HG02678 (cell line): ENCODE measurements around the gene MCTS1.
"Not testable (repeated sequence)": the region's sequence is repeated elsewhere in the genome, so short reads cannot be mapped to it uniquely, and the experiment has no call there.

Source experiments
- ATAC-seq: cut with Tn5 transposase; IDR thresholded peaks from one replicate; pipeline ENCODE4 v1.9.1; 2021; ENCODE audit warnings: mild to moderate bottlenecking, moderate library complexity; ENCODE audit not compliant: unreplicated experiment

The MCTS1 gene, protein sequence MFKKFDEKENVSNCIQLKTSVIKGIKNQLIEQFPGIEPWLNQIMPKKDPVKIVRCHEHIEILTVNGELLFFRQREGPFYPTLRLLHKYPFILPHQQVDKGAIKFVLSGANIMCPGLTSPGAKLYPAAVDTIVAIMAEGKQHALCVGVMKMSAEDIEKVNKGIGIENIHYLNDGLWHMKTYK

DNA sequence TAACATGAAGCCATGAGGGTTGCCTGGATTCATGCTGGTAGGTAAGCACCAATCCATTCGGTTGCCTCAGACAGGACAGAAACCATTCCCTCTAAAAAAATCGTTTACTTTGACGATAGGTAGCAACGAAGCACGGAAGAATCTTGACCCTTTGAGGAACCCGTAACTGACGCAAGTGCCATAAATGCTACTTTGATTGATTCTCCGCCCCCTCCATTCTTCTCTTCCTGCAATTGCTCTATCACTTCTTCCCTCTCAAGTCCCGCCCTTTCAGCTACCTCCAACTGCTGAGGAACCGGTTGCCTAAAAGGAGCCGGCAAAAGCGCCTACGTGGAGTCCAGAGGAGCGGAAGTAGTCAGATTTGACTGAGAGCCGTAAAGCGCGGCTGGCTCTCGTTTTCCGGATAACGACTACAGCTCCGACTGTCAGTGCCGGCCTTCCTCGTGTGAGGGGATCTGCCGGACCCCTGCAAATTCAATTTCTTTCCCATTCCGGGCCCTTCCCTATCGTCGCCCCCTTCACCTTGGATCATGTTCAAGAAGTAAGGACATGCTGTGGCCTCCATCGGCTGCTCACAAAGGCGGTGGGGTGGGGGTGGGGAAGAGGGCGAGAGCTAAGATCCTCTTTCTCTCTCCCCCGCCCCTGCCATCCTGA lies at the start of gene MCTS1:
Gene MCTS1 (plus strand): TSS at position 395 of the 654 bp plus-strand sequence. CDS start 136 bp downstream, at position 531.
- ATAC-seq = peak; percentile 91

DNA sequence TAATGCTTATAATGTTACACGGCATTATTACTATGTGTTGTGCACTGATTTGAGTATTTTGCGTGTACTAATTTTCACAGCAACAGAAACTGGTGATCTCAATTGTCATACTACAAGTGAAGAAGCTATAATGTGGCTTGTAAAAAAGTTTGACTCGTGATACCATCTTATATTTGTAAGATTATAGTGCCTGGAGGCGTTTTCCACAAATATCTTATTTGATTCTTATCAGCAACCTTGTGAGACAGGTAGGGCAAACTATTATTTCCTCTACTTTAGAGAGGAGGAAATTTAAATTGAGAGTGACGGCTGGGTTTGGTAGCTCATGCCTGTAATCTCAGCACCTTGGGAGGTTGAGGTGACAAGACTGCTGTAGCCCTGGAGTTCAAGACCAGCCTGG lies 47.6 kb upstream of the MCTS1 start:
- no peak for ATAC-seq

DNA sequence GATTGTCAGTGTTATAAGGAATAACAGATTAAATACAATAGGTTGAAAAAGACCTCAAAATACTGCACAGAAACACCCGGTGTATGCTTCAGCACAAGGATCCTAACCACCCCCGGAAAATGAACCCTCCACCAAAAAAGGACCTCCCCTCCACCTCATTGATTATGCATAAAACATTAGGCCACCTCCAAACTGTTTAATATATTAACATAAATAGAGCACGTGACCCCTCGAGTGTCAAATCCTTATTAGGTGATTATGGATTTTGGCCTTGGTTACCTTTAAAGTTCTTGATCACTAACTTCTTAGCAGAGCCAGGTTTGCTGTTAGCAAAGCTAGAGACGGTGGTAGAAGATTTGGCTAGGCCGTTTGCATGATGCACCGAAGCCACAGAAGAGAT lies 44.1 kb upstream of the MCTS1 start:
- no peak for ATAC-seq

DNA sequence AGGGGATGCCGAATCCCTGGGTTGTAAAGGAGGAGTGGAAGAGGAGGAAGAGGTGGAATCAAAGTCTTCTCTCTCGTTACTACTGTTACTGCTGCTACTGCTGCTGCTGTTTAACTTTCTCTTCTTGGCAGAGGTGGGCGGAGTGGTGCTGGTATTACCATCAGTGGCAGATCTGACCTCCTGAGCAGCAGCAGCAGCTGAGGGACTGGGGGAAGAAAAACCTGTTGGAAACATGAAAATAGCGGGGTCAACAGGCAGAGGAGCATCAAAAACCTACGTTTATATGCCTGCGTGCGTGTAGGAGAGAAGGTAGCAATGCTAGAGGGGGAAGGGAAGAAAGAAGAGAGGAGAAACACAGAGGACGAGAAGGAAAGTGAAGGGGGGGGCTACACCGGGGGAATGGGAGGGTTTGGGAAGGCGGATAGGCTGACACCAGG lies 43.5 kb upstream of the MCTS1 start:
- peak; percentile 38 for ATAC-seq

DNA sequence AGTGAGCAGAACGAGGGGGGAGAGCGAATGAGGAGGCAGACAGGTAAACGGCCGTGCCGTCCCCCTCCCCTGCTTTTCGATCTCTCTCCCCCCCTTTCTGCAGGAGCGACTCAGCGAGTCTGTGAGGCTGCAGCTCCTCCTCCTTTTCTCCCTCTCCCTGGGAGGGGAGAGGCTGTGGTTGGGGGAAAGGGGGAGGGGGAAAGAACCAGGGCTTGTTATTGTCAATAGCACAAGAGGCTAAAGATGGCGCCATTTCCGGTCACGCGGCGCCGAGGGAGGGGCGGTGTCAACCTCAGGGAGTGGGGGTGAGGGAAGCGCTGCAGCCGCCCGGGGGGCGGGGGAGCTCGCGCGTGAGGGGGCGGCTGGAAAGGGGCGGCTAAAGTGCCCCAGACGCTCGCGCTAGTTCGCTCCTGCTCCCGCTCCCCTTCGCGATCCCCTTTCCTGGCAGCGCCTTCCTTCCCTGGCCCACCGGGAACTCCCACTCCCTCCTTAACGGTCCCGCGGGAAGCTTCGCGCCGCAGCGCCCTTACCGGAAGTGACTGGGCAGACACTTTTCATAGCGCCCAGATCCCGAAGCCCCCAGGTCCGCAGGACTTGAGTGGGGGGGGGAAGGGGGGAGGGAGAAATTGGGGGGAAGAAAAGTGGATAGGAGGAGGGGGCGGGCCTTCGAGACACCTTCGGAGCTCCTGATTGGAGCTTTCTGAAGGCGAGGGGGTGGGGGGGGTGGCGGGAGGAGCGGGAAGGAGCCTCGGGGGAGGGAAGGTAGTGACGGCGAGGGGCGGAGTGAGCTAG lies 42.9 kb upstream of the MCTS1 start, which contains the start of gene CUL4B:
Gene CUL4B (minus strand): TSS at position 121 of the 792 bp plus-strand sequence. CDS start 324 bp downstream, outside the sequence.
- ATAC-seq = peak; percentile 79

DNA sequence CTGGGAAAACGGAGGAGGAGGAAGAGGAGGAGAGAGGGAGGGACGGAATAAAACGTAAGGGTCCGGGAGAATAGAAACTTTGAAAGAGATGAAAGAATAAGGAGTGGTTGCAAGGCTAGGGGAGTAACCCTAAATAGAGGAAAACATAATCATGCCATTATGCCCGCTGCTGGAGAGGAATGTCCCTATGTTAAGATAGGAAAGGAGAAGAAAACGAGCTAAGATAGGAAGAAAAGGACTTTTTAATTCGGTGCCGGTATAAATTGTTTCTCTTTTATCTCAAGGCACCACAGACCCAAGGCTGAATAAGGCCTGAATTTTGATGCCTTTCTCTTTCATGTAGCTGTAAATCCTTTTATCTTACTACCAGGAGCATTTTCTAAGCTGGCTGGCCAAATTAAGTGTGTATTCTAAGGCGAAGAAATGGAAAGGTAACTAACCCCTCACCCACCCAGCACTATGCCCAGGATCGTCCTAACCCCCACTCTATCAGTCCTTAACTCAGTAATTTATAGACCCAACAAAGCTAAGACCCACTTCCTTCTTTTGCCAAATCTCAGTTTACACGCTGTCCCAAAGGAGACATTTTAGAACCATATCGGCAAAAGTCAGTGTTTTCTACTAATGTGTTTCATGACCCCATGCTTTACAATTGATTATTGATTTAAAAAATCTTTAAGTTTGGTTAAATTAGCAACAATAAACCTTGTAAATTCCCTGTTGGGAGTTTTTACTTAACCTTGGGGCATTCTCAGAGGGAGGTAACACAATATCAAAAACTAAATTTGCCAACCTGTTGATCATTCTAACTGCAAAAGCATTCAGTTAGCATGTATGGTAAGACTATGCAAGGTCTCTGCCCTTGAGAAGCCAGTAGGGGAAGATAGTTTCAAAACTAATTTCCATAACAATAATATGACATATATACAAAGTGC lies 42.0 kb upstream of the MCTS1 start:
- ATAC-seq = no peak

DNA sequence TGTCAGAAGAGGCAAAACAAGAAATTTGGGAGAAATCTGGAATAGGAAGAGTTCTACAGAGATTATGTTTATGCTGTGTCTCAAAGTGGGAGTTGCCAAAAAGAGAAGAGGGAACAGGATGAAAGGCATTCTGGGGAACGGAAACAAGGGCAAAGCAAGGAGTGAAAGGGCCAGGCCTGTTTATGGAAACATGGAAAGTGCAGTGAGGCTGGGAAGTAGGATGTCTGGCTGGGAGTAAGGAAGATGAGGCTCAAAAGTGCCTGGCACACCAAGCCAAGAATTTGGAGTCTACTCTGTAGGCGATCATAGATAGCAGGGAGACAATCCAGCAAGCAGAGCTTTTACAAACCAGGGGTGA lies 41.4 kb upstream of the MCTS1 start:
- ATAC-seq = no peak

DNA sequence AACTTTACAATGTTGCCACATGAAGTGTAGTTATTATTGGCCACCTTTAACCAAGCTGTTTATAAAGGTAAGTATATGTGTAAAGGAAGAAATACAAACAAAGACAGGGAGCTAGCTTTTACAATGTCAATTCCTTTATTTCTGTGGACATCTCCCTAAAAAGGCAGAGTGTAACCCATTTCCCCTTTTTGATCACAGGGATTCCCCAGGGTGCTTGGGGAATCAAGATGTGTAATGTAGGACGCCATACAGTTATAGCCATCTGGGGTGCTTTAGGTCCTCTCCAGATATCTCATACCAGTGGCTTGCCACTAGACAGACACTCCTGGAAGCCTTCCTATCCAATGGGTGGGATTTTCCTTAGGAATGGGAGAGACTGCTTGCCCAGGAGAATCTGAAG lies 39.0 kb upstream of the MCTS1 start:
- no peak for ATAC-seq

DNA sequence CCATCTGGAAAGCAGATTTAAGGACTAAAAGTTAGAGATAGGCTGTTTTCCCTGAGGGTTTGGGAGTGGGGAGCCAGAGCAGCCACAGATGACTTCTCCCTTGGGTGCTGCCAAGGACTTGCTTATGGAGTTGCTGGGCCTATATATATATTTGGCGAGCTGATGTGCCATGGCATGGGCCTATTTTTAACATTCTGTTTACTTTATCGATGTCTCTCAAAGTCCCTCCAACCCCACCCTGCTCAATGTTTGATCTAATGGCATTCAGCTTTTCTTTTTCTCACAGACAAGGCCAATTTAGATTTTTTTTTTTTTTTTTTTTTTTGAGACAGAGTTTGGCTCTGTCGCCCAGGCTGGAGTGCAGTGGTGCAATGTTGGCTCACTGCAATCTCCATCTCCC lies 37.1 kb upstream of the MCTS1 start:
- ATAC-seq = no peak

DNA sequence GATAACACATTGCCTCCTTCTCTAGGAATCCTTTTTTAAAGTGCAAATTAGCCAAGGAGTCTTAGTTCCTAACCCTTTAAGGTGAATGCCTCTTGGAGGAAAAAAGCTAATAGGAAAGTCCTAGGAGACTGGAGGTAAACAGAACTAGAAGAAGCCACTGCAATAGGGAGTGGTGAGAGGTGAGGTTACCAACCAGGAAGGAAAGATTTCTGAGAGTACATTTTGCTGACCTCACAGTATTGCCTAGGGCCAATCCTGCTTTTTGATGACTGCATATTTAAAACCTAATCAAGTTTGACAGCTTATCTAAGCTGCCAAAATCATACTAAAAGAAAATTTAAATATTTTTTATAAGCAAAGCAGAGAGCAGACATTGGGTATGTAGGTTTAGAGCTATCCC lies 35.9 kb upstream of the MCTS1 start:
- ATAC-seq = no peak

DNA sequence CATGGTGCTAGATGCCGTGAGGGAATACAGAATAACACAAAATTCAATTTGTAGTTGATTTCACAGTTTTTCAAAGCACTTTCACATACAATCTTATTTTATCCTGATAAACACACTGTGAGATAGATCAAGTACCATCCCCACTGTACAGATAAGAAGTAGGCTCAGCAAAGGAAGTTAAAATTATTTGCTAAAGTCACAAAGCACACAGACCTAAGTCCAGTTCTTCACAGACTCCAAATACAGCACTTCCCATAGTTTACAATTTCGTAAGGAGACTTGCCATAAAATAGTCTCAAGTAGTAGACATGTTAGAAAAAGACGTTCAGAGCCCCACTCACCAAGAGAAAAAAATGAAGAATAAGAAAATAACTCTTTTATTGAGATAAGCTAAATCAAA lies 35.3 kb upstream of the MCTS1 start:
- ATAC-seq = no peak

DNA sequence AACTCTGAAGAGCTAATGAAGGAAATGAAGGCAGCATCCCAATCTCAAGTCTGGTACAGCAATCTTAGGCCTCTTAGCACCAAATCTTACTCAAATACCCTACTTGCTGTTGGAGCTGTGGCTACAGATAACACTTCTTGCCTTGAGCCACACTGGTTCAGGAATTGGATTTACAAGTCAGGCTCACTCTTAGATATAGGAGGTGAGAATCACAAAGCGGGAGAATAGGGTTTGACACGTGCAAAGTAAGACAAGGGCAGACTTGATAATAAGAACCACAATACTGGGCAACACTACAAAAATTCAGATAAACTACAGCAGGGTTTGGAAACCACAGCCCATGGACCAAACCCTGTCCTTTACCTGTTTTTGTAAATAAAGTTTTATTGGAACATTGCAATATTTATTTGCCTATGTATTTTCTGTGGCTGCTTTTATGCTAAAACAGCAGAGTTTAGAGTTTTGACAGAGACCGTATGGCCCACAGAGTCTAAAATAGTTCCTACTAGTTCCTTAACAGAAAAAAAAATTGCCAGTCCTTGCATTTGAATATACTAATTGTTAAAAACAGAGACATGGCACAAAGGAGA lies 33.8 kb upstream of the MCTS1 start:
- ATAC-seq = no peak

DNA sequence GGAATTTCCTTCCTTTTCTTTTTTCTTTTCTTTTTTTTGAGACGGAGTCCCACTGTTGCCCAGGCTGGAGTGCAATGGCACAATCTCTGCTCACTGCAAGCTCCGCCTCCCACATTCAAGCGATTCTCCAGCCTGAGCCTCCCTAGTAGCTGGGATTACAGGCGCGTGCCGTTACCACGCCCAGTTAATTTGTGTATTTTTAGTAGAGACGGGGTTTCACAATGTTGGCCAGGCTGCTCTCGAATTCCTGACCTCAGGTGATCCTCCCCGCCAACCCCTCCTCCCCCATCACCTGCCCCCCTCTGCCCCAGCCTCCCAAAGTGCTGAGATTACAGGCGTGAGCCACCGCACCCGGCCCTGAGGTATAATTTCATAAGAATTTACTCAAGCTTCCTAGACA lies 30.1 kb upstream of the MCTS1 start:
- ATAC-seq = not testable (repeated sequence)

DNA sequence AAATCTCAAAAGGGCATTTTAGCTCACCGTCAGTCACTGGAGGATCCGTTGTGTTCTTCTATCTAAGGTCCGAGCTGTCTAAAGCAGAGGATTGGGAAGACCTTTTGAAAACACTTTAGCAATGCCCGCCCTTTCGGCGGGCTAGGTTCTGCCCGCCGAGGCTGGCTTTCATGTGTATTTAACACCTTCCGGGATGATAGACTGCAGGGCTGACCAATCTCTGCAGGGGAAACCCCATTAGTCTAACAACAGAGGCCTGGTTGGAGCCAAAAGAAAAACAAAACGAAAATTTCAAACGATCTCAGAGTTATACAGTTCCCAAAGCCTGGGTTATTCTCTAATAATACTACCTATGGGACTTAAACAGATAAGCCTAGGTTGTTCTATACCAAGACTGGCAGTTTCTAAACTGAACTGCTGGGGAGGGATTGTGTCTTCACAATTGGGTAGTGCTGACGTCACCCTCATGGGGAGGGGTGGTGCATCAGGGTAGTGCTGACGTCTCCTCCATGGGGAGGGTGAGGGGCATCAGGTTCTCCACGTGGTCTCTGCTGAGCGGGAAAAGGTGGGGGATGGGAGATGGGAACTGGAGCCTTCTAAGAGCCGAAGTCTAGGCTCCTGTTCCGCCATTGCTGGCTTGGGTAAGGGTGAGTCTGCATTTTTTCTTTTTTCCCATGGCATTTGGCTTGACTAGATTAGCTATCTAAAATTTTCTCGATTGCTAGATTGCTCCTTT lies 28.4 kb upstream of the MCTS1 start:
- no peak for ATAC-seq

DNA sequence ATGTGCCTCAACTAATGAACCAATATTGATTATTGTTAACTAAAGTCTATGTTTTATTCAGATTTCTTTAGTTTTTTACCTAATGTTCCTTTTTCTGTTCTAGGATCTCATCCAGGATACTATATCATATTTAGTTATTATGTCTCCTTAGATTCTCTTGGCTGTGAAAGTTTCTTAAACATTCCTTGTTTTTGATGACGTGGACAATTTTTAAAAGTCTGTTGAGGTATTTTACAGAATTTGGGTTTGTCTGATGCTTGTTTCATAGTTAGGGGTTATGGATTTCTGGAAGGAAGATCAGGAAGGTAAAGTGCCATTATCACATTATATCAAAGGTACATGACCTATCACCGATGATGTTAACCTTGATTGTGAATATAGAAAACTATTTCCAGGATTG lies 18.2 kb upstream of the MCTS1 start:
- ATAC-seq = no peak

DNA sequence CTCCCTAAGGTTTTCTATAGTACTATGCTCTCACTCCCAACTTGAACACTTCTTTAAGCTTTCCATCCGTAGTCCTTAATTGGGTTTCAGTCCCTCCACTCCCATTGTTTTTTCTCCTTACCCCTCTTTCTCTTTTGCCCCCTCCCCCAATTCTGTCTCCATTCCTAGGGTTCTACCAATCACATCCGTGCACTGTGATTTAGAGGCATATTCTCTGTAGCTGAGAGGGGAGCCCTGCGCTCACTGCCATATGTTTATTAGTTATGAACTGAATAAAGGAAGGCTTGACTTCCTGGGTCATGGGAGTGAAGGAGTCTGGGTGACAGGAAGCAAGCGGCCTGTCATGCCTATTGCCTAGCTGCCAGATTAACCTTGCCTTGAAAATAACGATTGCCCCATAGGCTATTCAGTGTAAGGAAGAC lies 471 bp downstream of the MCTS1 start:
- ATAC-seq = peak; percentile 61

DNA sequence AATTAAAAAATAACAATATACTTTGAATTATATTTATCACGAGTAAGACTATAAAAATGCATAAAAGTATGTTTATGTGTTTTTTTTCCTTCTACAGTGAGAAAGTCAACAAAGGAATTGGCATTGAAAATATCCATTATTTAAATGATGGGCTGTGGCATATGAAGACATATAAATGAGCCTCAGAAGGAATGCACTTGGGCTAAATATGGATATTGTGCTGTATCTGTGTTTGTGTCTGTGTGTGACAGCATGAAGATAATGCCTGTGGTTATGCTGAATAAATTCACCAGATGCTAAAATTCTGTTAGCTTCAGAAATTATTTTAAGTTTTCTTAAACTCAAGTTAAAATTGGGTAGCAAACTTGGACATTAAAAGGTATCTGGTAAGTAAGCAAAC lies 8.2 kb downstream of the MCTS1 start:
- no peak for ATAC-seq

DNA sequence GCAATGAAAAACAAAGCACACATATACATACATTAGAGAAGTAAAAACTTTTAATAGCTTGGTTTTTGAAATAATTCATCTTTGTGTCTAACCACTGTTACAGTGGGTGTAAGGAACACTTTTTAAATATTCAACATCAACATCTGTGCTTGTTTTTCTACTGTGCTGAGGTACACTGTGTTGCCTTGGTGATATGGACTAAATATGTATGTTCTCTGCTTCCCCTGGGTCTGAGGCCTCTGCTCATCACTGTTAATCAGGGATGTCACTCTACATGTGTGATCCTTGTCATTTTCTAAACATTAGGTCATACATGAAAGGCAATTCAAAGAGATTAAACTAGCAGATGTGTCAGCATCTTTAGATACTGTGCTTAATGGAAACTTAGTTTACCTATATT lies 10.9 kb downstream of the MCTS1 start:
- ATAC-seq = no peak

DNA sequence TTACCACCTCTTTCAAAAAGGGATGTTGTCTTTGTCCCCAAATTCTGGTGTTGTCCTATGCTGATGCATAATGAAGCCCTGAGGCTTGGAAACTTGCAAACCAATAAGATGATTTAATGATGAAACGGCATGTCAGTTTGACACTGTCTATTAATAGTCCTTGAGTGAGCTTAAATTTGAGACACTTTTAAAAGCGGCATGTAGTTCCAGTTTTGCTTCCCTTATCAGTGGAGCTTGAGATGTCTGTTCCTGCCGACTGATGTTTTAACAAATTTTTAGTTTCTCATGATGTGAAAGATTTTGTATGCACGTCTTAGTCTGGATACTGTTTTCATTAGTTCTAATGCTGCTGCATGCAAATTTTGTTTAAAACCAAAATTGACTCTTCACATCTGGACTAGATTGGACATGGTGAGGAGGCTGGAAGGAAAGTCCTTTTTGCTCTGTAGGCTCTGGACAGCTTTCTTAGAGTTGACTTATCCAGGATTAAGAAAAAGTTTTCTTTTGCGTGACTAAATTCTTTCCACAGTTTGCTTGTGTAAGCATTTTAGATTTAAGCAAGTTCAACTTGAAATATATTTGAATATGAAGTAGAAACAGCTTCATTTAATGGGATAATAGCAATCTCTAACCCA lies 14.2 kb downstream of the MCTS1 start:
- no peak for ATAC-seq
